AG04450 (cell line): ENCODE data around the gene ABLIM1. TPM values are rescaled to one million over a fixed set of nuclear protein-coding genes. Genes with fewer than 3 reads are reported as not detected.

Experiments used
- CTCF ChIA-PET: fragments of 300-600, 350-600 bp; formaldehyde crosslinking; extraction: SDS; loops from one replicate; lab custom pipeline; 2022; ENCODE audit warnings: antibody characterized with exemption, inconsistent platforms; lab: Charles Lee
- POLR2A ChIA-PET: fragments of 350-600 bp; formaldehyde crosslinking; extraction: SDS; loops from one replicate; lab custom pipeline; 2021; ENCODE audit warnings: antibody characterized with exemption, inconsistent platforms; lab: Yijun Ruan, JAX
- DNase-seq: peaks from one replicate; pipeline ENCODE4 v3.0.0-alpha.2; 2011; ENCODE audit warnings: low read depth, low spot score
- H3K27ac ChIP-seq: one replicate; pipeline ENCODE4 v1.5.1; 2012; ENCODE audit warnings: low read depth, low read length, control low read depth
- H3K27me3 ChIP-seq: one replicate; pipeline ENCODE4 v1.6.0; 2012; ENCODE audit warnings: low read length; ENCODE audit not compliant: control insufficient read depth, insufficient read depth
- H3K4me3 ChIP-seq: 2 replicates; pipeline ENCODE4 v1.5.1; 2011; ENCODE audit warnings: mild to moderate bottlenecking, low read depth, low read length, control low read depth
- H3K9me3 ChIP-seq: 2 replicates; pipeline ENCODE4 v1.5.1; 2012; ENCODE audit warnings: low read length; ENCODE audit not compliant: control insufficient read depth, insufficient read depth
- polyA plus RNA-seq: library from polyadenylated mRNA; depleted of rRNA; stranded (reverse); fragments of >200 nt; gene quantifications from 2 replicates; pipeline ENCODE4 v1.2.3, GENCODE V29; 2011
- TF ChIP-seq, protein P1 (sequence below): IDR thresholded peaks from 2 replicates; pipeline ENCODE4 v1.5.1; 2011; ENCODE audit warnings: low read depth, low read length, control low read depth, inconsistent platforms

The ABLIM1 gene
- polyA plus RNA-seq, 1 experiment: 6.4 TPM

DNA sequence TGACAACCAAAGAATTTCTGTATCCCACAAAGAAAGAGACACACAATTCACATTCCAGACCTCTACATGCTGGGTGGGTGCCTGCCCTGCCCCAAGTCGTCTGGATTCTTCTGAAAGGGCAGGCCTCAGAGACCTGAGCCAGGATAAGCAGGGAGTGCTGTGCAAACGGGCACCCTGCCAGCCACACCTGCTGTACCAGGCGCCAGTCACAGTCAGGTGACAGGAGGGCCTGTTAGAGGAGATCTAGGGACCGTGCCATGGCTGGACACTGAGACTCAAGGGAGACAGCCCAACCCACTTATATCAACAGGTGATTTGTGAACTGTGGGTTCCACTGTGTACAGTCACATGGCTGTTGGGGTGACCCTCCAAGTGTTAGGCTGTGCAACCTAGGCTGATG lies 150.6 kb downstream of the ABLIM1 start:
- H3K27me3 ChIP-seq: peaks cover 15% of the 10 kb centered on the region
- ChIA-PET POLR2A (no interaction called here), CTCF (no interaction called here)
- no peak overlapping the region for H3K4me3 ChIP-seq
- H3K27ac ChIP-seq: no peak overlapping the region
- H3K9me3 ChIP-seq: no peaks in the 10 kb centered on the region
- DNase-seq: no peak
- TF ChIP-seq, protein P1, sequence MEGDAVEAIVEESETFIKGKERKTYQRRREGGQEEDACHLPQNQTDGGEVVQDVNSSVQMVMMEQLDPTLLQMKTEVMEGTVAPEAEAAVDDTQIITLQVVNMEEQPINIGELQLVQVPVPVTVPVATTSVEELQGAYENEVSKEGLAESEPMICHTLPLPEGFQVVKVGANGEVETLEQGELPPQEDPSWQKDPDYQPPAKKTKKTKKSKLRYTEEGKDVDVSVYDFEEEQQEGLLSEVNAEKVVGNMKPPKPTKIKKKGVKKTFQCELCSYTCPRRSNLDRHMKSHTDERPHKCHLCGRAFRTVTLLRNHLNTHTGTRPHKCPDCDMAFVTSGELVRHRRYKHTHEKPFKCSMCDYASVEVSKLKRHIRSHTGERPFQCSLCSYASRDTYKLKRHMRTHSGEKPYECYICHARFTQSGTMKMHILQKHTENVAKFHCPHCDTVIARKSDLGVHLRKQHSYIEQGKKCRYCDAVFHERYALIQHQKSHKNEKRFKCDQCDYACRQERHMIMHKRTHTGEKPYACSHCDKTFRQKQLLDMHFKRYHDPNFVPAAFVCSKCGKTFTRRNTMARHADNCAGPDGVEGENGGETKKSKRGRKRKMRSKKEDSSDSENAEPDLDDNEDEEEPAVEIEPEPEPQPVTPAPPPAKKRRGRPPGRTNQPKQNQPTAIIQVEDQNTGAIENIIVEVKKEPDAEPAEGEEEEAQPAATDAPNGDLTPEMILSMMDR: no peak

DNA sequence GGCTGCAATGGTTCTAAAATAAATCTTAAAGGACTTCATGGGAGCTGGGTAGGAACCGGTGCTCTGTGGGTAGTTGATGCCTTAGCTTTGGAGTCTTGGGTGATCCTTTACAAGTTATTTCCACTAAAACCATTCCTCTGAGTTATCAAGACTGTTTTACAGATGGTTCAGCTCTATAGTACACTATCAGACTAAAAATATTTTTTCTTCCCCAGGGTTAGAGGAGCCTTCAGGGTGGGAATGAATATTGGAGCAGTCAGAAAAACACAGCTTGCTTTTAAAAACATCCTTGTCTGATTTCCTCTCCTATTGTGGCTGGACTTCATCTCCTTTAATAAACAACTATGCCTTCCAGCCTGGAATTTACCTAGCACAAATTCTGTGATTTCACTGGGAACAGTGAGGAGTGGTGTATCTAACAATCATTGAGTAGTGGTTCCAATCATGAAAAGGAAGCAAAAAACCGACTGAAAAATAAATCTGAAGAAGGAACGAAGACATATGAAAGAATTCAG lies 151.1 kb downstream of the ABLIM1 start:
- H3K27ac ChIP-seq: no peak overlapping the region
- CTCF ChIA-PET: interaction anchor here (1.0 kb wide), 1 partner anchor 203 kb away, joined by 6 read pairs; no protein-coding TSS in a partner anchor
- TF ChIP-seq, protein P1: no peak
- POLR2A ChIA-PET: no interaction called here
- H3K4me3 ChIP-seq: no peak overlapping the region
- peaks cover 15% of the 10 kb centered on the region for H3K27me3 ChIP-seq
- DNase-seq: no peak
- no peaks in the 10 kb centered on the region for H3K9me3 ChIP-seq

DNA sequence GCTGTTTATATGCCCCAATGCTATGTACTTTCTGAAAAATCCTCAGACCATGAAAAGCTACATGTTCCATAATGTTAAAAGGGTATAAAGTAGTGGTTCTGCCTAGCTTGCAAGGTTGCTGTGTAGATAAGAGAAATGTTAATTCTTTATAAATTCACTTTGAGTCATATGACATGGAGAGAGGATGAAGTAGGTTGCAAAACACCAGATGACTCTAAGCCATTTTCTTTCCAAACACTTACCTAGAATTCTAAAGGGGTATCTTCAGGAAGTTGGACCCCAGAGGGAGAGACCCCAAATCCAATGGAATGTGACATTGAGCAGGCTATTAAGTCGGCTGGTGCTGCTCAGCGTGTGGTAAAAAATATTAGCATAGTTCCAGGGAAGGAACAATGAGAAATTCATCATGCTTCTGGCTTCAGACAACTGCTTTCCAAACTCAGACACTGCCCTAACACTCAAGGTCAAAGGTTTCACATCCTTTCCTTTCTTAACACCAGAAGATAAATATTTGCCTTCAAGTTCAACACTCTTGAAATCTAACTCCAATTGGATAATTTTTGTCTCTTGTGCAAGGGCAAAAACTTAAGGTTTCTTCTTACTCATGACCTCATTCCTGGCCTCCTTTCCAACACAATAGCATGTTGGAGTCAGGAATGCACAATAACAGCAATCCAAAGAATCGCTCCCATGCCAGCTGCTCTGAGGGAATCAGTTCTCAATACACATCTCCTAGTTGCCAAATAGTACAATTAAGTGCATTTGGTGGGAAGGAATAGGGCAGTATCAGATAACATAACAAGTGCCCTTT lies 153.1 kb downstream of the ABLIM1 start:
- no peak overlapping the region for H3K27ac ChIP-seq
- DNase-seq: peak; percentile 79
- H3K4me3 ChIP-seq: no peak overlapping the region
- TF ChIP-seq, protein P1: no peak
- H3K27me3 ChIP-seq: peaks cover 13% of the 10 kb centered on the region
- H3K9me3 ChIP-seq: no peaks in the 10 kb centered on the region
- POLR2A ChIA-PET: interaction anchor here (1.0 kb wide), 1 partner anchor 37 kb away, joined by 4 read pairs; no protein-coding TSS in a partner anchor
- CTCF ChIA-PET: interaction anchor here (0.7 to 2.2 kb wide), 3 partner anchors 32 to 201 kb away, joined by 3 to 9 read pairs (median 3); no protein-coding TSS in a partner anchor

DNA sequence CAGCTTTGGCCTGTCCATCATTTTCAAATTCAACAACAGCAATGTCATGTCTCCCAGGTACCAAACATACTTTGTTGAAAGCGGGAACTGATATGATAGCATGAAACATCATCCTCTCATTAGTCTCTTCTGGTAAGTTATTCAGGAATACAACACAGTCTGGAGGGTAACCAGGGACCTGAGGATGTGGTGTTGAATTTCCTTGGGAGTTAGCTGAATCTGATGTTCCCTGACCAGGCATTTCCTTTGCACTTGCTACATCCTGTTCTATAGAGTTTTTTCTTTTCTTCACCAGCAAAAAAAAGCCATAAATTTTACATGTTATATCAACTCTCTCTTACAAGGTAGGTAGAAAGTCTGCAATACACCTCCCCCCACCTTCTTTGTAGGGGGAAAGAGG lies 156.0 kb downstream of the ABLIM1 start:
- Histone ChIP-seq H3K4me3 (no peak overlapping the region), H3K27me3 (peaks cover 11% of the 10 kb centered on the region), H3K27ac (no peak overlapping the region), H3K9me3 (no peaks in the 10 kb centered on the region)
- DNase-seq: no peak
- CTCF ChIA-PET: interaction anchor here (1.9 kb wide), 1 partner anchor 31 kb away, joined by 6 read pairs; no protein-coding TSS in a partner anchor
- TF ChIP-seq, protein P1: no peak
- POLR2A ChIA-PET: no interaction called here

DNA sequence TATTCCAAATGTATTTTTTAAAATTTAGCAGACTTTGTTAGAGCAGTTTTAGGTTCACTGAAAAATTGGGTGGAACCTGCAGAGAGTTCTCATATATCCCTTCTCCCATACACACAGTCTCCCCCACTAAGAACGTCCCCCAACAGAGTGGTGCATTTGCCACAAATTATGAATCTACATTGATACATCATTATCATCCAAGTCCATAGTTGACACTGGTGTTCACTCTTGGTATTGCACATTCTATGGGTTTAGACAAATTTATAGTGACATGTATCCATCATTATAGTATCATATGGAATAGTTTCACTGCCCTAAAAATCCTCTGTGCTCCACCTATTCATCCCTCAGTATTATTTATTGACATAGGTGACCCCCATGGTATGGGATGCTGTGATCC lies 156.4 kb downstream of the ABLIM1 start:
- DNase-seq: no peak
- Histone ChIP-seq H3K27ac (no peak overlapping the region), H3K9me3 (no peaks in the 10 kb centered on the region), H3K27me3 (peaks cover 11% of the 10 kb centered on the region), H3K4me3 (no peak overlapping the region)
- TF ChIP-seq, protein P1: no peak
- CTCF ChIA-PET: interaction anchor here (1.9 kb wide), 1 partner anchor 30 kb away, joined by 6 read pairs; no protein-coding TSS in a partner anchor
- POLR2A ChIA-PET: no interaction called here
